Spleen (tissue), 7 donors: ENCODE data around the gene OR2A14.

ENCODE experiments used
- CTCF ChIP-seq, 11 experiments: fragments of 200-600 bp in 7 of 11; fragments of 450-650 bp in 4 of 11; sonication (generic) in 4 of 11; IDR thresholded peaks in 8 of 11; conservative IDR thresholded peaks in 3 of 11; 1 replicate in 7 of 11; 2 replicates in 4 of 11; pipeline versions ENCODE4 v1.4.0 to v1.8.0; 2016 to 2021; ENCODE audit warnings: antibody characterized with exemption in 11 of 11, inconsistent platforms in 4 of 11, mild to moderate bottlenecking in 1 of 11
- POLR2A ChIP-seq, 3 donors: fragments of 450-650 bp; IDR thresholded peaks; one replicate each; pipeline ENCODE4 v1.5.1; 2017; ENCODE audit warnings: antibody characterized with exemption in 3 of 3, mild to moderate bottlenecking in 1 of 3
- POLR2AphosphoS5 ChIP-seq, 3 donors: sonication (generic); formaldehyde crosslinking; IDR thresholded peaks; one replicate each; pipeline ENCODE4 v1.5.1; 2017; ENCODE audit warnings: antibody characterized with exemption in 3 of 3
- donor health status: DM: no; HTN: no; CAD: no; lungs with moderate emphysema.
- donor health status: DM: no; HTN: no; CAD: no.
- donor health status: DM: no; HTN: no; CAD: no.

DNA sequence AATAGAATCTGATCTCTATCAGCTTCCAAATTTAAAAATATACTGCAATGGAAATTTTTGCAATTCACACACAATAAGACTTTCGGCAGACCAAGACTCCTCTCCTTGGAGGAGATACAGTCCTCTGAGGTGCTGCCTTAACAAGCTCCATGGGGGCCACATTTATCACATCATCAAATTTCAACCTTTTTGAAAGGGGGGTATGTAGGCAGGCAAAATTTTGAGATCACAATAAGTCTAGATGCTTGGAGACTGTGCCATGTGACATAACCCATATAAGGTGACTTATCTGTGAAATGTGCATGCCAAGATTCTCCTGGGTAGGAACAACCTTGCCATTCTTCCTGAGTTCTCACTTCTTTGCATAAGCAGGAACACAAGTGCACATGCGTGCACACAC is 37.0 kb upstream of the OR2A14 start, which contains the start of gene OR2A12:
- TF ChIP-seq CTCF (IDR thresholded peaks at IDR 0.05 in 8 of 11, conservative IDR thresholded peaks at IDR 0.05 in 3 of 11) = no peak
- TF ChIP-seq POLR2A (IDR thresholded peaks at IDR 0.05) = no peak
- TF ChIP-seq POLR2AphosphoS5 (IDR thresholded peaks at IDR 0.05) = no peak
